SU-DHL-6 (cell line): Measurements from ENCODE around the gene HELT.

Source experiments
- EZH2phosphoT487 ChIP-seq: fragments of 200-600 bp; sonication (generic), shearing (Covaris generic); conservative IDR thresholded peaks from 2 replicates; pipeline ENCODE4 v1.6.1; 2018; ENCODE audit warnings: mild to moderate bottlenecking, antibody characterized with exemption, low read length, moderate library complexity, mixed read lengths
- TF ChIP-seq, protein P1 (sequence below): fragments of 200-600 bp; sonication (generic); IDR thresholded peaks from one replicate; pipeline ENCODE4 v1.5.1; 2017; ENCODE audit warnings: antibody characterized with exemption, mild to moderate bottlenecking, low read length, moderate library complexity; ENCODE audit not compliant: insufficient read depth, poor library complexity, severe bottlenecking

DNA sequence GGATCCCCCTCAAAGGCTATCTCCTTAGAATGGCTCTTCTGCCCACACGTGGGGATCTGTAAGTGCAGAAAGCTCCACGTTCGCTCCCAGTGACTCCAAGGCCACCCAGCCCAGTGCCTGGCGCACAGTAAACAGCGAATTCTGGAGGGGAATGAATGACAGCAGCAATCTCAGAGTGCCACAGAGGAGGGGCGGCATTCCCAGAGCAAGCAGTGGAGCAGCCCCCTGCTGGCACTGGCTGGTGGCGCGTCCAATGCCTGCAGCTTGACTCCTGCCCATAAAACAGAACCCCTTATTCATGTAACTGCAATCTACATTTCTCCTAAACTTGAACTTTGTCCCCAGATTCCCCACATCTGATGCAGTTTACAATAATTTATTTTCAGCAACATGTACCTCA, 6.9 kb upstream of the HELT start:
- TF ChIP-seq, protein P1, sequence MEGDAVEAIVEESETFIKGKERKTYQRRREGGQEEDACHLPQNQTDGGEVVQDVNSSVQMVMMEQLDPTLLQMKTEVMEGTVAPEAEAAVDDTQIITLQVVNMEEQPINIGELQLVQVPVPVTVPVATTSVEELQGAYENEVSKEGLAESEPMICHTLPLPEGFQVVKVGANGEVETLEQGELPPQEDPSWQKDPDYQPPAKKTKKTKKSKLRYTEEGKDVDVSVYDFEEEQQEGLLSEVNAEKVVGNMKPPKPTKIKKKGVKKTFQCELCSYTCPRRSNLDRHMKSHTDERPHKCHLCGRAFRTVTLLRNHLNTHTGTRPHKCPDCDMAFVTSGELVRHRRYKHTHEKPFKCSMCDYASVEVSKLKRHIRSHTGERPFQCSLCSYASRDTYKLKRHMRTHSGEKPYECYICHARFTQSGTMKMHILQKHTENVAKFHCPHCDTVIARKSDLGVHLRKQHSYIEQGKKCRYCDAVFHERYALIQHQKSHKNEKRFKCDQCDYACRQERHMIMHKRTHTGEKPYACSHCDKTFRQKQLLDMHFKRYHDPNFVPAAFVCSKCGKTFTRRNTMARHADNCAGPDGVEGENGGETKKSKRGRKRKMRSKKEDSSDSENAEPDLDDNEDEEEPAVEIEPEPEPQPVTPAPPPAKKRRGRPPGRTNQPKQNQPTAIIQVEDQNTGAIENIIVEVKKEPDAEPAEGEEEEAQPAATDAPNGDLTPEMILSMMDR = peak; percentile 36
- TF ChIP-seq EZH2phosphoT487 = no peak
